Measurements from ENCODE around the gene DCTN1. TPM values are rescaled to one million over a fixed set of nuclear protein-coding genes. Genes with fewer than 3 reads are reported as not detected.

Gene DCTN1
- total RNA-seq, 4 donors from 2014 or later = 85.3 to 191 (median 121) TPM

DNA sequence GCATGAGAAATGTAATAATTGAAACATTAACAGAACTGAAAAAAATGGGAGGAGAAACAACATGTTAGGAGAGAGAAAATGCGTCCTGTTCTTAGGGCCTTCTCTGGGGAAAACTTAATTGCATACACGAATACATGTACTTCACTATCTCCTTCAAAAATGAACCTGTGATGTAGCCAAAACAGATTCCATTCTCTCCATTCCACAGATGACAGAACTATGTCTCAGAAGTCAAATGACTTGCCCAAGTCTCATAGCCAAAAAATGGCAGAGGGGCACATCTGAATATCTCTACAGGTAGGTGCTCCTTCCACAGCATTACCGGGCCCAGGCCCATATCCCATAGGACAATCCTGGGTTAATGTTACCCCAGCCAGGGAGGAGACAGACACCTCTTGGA, 3.9 kb upstream of the DCTN1 start:
- Histone ChIP-seq H3K27ac (no peak overlapping the region), H3K4me3 (no peak overlapping the region), H3K36me3 (no peaks in the 10 kb centered on the region), H3K9me3 (no peaks in the 10 kb centered on the region), H3K27me3 (no peaks in the 10 kb centered on the region), H3K4me1 (peaks cover 0 to 23% (median 5%) of the 10 kb centered on the region in 4 donors)
- TF ChIP-seq, protein P1, sequence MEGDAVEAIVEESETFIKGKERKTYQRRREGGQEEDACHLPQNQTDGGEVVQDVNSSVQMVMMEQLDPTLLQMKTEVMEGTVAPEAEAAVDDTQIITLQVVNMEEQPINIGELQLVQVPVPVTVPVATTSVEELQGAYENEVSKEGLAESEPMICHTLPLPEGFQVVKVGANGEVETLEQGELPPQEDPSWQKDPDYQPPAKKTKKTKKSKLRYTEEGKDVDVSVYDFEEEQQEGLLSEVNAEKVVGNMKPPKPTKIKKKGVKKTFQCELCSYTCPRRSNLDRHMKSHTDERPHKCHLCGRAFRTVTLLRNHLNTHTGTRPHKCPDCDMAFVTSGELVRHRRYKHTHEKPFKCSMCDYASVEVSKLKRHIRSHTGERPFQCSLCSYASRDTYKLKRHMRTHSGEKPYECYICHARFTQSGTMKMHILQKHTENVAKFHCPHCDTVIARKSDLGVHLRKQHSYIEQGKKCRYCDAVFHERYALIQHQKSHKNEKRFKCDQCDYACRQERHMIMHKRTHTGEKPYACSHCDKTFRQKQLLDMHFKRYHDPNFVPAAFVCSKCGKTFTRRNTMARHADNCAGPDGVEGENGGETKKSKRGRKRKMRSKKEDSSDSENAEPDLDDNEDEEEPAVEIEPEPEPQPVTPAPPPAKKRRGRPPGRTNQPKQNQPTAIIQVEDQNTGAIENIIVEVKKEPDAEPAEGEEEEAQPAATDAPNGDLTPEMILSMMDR (IDR thresholded peaks at IDR 0.05) = no peak
- no peak for TF ChIP-seq POLR2A (IDR thresholded peaks at IDR 0.05)
- no peak for DNase-seq

DNA sequence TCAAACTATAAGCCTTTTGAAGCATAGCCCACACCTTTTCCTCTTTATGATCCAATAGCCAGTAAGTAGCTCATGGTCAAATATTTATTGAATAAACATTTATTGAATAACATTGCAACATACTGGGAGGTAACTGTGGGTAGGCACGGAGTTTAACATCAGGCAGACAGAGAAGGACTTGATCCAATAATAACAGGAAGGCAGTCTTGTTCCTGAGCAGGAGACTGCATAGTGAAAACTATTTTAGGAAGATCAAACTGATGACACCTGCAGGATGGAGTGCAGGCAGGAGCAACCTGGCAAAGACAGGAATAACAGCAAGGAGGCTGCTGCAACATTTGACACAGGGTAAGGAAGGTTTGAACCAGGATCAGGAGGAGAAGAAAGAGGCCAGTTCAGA, 3.1 kb upstream of the DCTN1 start:
- no peaks in the 10 kb centered on the region for H3K9me3 ChIP-seq
- no peak overlapping the region for H3K27ac ChIP-seq
- no peaks in the 10 kb centered on the region for H3K27me3 ChIP-seq
- H3K4me3 ChIP-seq = no peak overlapping the region
- peaks cover 0 to 25% (median 5%) of the 10 kb centered on the region in 4 donors for H3K4me1 ChIP-seq
- TF ChIP-seq, protein P1 (IDR thresholded peaks at IDR 0.05) = no peak
- no peak for TF ChIP-seq POLR2A (IDR thresholded peaks at IDR 0.05)
- no peak for DNase-seq
- no peaks in the 10 kb centered on the region for H3K36me3 ChIP-seq

DNA sequence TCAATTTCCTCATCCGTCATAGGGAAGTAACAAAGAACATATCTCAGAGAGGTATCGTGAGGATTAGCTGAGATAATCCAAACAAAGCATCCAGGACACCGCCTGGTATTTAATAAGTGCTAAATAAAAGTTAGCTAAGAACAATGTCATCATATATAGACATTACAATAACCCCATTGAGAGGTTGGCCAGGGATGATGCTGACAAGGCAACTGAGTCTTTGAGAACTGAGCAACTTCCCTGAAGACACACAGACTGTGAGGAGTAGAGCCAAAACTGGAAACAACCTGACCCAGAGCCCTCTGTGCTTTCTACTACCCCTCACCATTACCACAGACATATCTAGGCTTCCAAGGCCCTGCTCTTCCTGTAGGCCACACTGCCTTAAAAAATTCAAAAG, 1.6 kb upstream of the DCTN1 start:
- H3K9me3 ChIP-seq = no peaks in the 10 kb centered on the region
- peaks cover 0 to 13% (median 0%) of the 10 kb centered on the region in 3 donors for H3K36me3 ChIP-seq
- TF ChIP-seq POLR2A (IDR thresholded peaks at IDR 0.05) = no peak
- TF ChIP-seq, protein P1 (IDR thresholded peaks at IDR 0.05) = no peak
- no peaks in the 10 kb centered on the region for H3K27me3 ChIP-seq
- no peak overlapping the region for H3K27ac ChIP-seq
- no peak for DNase-seq
- peaks cover 0 to 25% (median 5%) of the 10 kb centered on the region in 4 donors for H3K4me1 ChIP-seq
- H3K4me3 ChIP-seq = no peak overlapping the region

DNA sequence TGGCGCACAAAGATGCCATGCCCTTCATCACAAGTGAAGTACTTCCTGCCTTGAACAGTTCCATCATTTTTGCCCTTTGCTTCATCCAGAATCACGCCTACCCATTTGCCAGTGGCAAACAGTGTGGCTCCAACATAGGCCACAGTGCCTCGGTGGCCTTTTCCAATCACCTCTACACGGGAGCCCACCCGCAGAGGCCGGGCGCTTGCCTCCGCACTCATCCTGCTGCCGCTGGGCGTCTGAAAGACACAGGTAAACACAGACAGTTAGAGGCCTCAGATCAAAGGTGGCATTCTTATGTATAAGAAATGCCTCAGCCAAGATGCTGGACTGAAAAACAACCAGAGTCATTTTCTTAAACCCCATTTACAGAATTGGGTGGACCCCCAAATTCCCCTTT, 2.1 kb downstream of the DCTN1 start:
- no peak overlapping the region for H3K27ac ChIP-seq
- TF ChIP-seq POLR2A (IDR thresholded peaks at IDR 0.05) = no peak
- TF ChIP-seq, protein P1 (IDR thresholded peaks at IDR 0.05) = no peak
- DNase-seq = no peak
- H3K4me3 ChIP-seq = no peak overlapping the region
- no peaks in the 10 kb centered on the region for H3K9me3 ChIP-seq
- peaks cover 0 to 29% (median 5%) of the 10 kb centered on the region in 4 donors for H3K4me1 ChIP-seq
- no peaks in the 10 kb centered on the region for H3K27me3 ChIP-seq
- peaks cover 0 to 24% (median 0%) of the 10 kb centered on the region in 3 donors for H3K36me3 ChIP-seq

DNA sequence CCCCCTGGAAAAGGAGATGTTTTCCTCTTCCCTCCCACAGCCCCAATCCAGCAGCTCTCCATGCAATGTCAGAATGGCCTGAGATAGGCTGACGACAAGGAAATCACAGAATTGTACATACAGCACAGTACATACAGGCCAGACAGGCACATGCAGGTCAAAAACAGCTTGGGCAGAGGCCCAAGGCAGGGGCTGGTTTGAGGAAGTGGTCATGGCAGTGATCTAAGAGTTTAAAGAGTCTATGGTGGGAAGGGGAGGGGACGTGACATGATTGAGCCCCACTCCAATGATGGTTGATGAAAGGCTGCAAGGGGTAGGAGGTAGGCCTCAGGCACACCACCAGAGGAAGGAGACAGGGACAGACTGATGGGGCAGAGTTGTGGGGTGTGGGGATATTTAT, 4.3 kb downstream of the DCTN1 start:
- H3K27me3 ChIP-seq = no peaks in the 10 kb centered on the region
- no peak overlapping the region for H3K27ac ChIP-seq
- H3K36me3 ChIP-seq = peaks cover 0 to 32% (median 0%) of the 10 kb centered on the region in 3 donors
- H3K9me3 ChIP-seq = no peaks in the 10 kb centered on the region
- no peak for DNase-seq
- H3K4me3 ChIP-seq = no peak overlapping the region
- H3K4me1 ChIP-seq = peaks cover 0 to 33% (median 5%) of the 10 kb centered on the region in 4 donors
- TF ChIP-seq, protein P1 (IDR thresholded peaks at IDR 0.05) = no peak
- TF ChIP-seq POLR2A (IDR thresholded peaks at IDR 0.05) = no peak

Measured in Peyer's patch (tissue), 4 donors.